PFSK-1 (cell line): ENCODE data around the gene CARNS1.

Experiments used
- POLR2AphosphoS5 ChIP-seq: IDR thresholded peaks from 2 replicates; pipeline ENCODE4 v1.6.1; 2012; ENCODE audit warnings: low read depth, mild to moderate bottlenecking, control low read depth, low read length, moderate library complexity
- REST ChIP-seq, 2 experiments: IDR thresholded peaks; 2 replicates each; pipeline versions ENCODE4 v1.6.1 to v1.8.0; 2011 to 2012; ENCODE audit warnings: low read depth in 2 of 2, low read length in 2 of 2, control low read depth in 1 of 2, inconsistent platforms in 1 of 2, mild to moderate bottlenecking in 1 of 2, moderate library complexity in 1 of 2; ENCODE audit not compliant: insufficient read depth in 1 of 2
- SIN3A ChIP-seq: IDR thresholded peaks from 2 replicates; pipeline ENCODE4 v1.6.1; 2012; ENCODE audit warnings: mild to moderate bottlenecking, low read length, moderate library complexity, borderline replicate concordance; ENCODE audit not compliant: insufficient read depth
- TAF1 ChIP-seq: IDR thresholded peaks from 2 replicates; pipeline ENCODE4 v1.6.1; 2012; ENCODE audit warnings: low read length, control low read depth, borderline replicate concordance; ENCODE audit not compliant: insufficient read depth

GRCh38 chr11:67416416-67417335, 1.2 kb downstream of the CARNS1 start:
- no peak for TF ChIP-seq POLR2AphosphoS5
- TF ChIP-seq SIN3A = no peak
- TF ChIP-seq TAF1 = no peak
- no peak for TF ChIP-seq REST (IDR thresholded peaks at IDR 0.05; ENCODE audit: insufficient read depth in 1 of 2, low read depth in 2 of 2, low read length in 2 of 2)
